Heart left ventricle (tissue), 16 donors: ENCODE measurements around the gene CELF2. TPM values are rescaled to one million over a fixed set of nuclear protein-coding genes. Genes with fewer than 3 reads are reported as not detected.

Experiments
- ATAC-seq, 4 donors: fragments of 200-7000 bp; cut with Tn5 transposase; one replicate each; pipeline ENCODE4 v1.9.1; 2020 to 2022; ENCODE audit warnings: moderate library complexity in 4 of 4, mild to moderate bottlenecking in 3 of 4, moderate number of reproducible peaks in 1 of 4
- DNase-seq, 5 donors: peaks; one replicate each; pipeline ENCODE4 v3.0.0-alpha.2; 2020
- H3K27ac ChIP-seq, 12 donors: fragments of 200-600 bp; sonication (generic) in 4 of 12; one replicate each; pipeline versions ENCODE4 v1.5.0 to v1.8.0; 2016 to 2022; ENCODE audit warnings: mild to moderate bottlenecking in 2 of 12
- H3K27me3 ChIP-seq, 9 donors: fragments of 200-600 bp; sonication (generic) in 2 of 9; one replicate each; pipeline versions ENCODE4 v1.5.1 to v1.8.0; 2016 to 2022; ENCODE audit warnings: mild to moderate bottlenecking in 3 of 9
- H3K36me3 ChIP-seq, 9 donors: fragments of 200-600 bp; sonication (generic) in 2 of 9; one replicate each; pipeline versions ENCODE4 v1.5.0 to v1.8.0; 2018 to 2022; ENCODE audit warnings: mild to moderate bottlenecking in 2 of 9
- H3K4me1 ChIP-seq, 12 donors: fragments of 200-600 bp; sonication (generic) in 4 of 12; one replicate each; pipeline versions ENCODE4 v1.5.0 to v1.8.0; 2016 to 2022; ENCODE audit warnings: mild to moderate bottlenecking in 3 of 12
- H3K4me3 ChIP-seq, 12 donors: fragments of 200-600 bp; sonication (generic) in 4 of 12; one replicate each; pipeline versions ENCODE4 v1.5.0 to v1.8.0; 2017 to 2022; ENCODE audit warnings: mild to moderate bottlenecking in 9 of 12, moderate library complexity in 4 of 12
- H3K9me3 ChIP-seq, 12 donors: fragments of 200-600 bp; sonication (generic) in 4 of 12; one replicate each; pipeline versions ENCODE4 v1.5.0 to v1.8.0; 2016 to 2022; ENCODE audit warnings: mild to moderate bottlenecking in 1 of 12
- CTCF ChIP-seq, 12 donors: fragments of 200-600 bp; sonication (generic) in 4 of 12; IDR thresholded peaks; one replicate each; pipeline versions ENCODE4 v1.5.0 to v1.8.0; 2018 to 2022; ENCODE audit warnings: antibody characterized with exemption in 12 of 12, mild to moderate bottlenecking in 5 of 12
- POLR2A ChIP-seq, 2 donors: fragments of 450-650 bp; IDR thresholded peaks; one replicate each; pipeline ENCODE4 v1.6.1; 2017; ENCODE audit warnings: antibody characterized with exemption in 2 of 2, mild to moderate bottlenecking in 2 of 2, moderate library complexity in 2 of 2
- WGBS, 4 donors: extraction: QIAGEN DNeasy Blood & Tissue Kit in 2 of 4; methylation state at CpG; one replicate each; pipeline versions ENCODE4 v1.1.5 to v1.1.7; 2013 to 2018; 5-methylcytosine and 5-hydroxymethylcytosine counted together
- intact Hi-C, 10 donors: fragments of 100-400 bp; cut with DNase I; formaldehyde crosslinking; loops; one replicate each; pipeline versions ENCODE4 v1.11.1 to v1.14.2; 2022
- polyA plus RNA-seq, 2 donors: library from polyadenylated mRNA; stranded (reverse); fragments of 200-250 nt; gene quantifications; one replicate each; pipeline ENCODE4 v1.2.3, GENCODE V29; 2013
- total RNA-seq, 9 donors: library from RNA; depleted of rRNA in 2 of 9; stranded (reverse); fragments of >200 nt in 2 of 9; fragmentation: NEBNext Ultra II Directional in 3 of 9; extraction: Animal tissue kit (Norgen Biotek cat#: 25700) in 3 of 9; gene quantifications; one replicate each; pipeline versions ENCODE4 v1.1.0 to v1.2.4, GENCODE V29; 2016 to 2023
- donor health status: ischemic (EF 13 %, LVEDD 7.1; RV severe dilation, severe dysfunction).
- donor health status: healthy with polysubstance abuse.
- donor health status: DM: no; HTN: yes; CAD: no.
- donor health status: DM: no; HTN: no; CAD: no.
- donor health status: ischemic (EF 25% LVEDD 6.9; RV normal size, moderate dysfunction).
- donor health status: ischemic (EF 25% LVEDD 5.7; RV mildly dilated, moderate dysfunction).
- donor health status: healthy.
- donor health status: DM: yes; HTN: yes; CAD: no.
- donor health status: ischemic (EF 35%, LVEDD 5.7; RV mildly dilated, moderate dysfunction).
- donor health status: nonischemic (EF 11% LVEDD 7.7; RV severe dilation, severe dysfunction).
- donor health status: DM: yes; HTN: yes; CAD: no.
- donor health status: PGD.
- donor health status: ischemic (EF 29% LVEDD 5.4; RV normal size, mild dysfunction).
- donor health status: nonischemic (EF 23%, LVEDD 6.1; RV moderate dilation, normal function).

Gene CELF2
- total and polyA plus RNA-seq, 11 donors = 14.2 to 103 (median 67.1) TPM

- Histone ChIP-seq H3K9me3 (no peaks in the 10 kb centered on the region), H3K27me3 (no peaks in the 10 kb centered on the region), H3K27ac (no peak overlapping the region), H3K4me1 (peaks cover 0 to 28% (median 15%) of the 10 kb centered on the region in 12 donors), H3K4me3 (no peak overlapping the region), H3K36me3 (peaks cover 0 to 97% (median 71%) of the 10 kb centered on the region in 9 donors)
- DNase-seq (no peak), ATAC-seq (no peak)
- TF ChIP-seq POLR2A (IDR thresholded peaks at IDR 0.05) (no peak), CTCF (IDR thresholded peaks at IDR 0.05) (no peak)
- intact Hi-C loops = loop anchor here in 9 of 10 donors (5.0 to 10.0 kb wide), 10 partner anchors 192 to 1938 kb away; partner anchors contain the start of gene CELF2 (in 2 of the 9)
- 89 to 94% (median 92%) methylated on average over 15 of the region's 15 CpGs for WGBS, 4 donors
Observed at GRCh38 chr10:11272915-11273389, 255.3 kb downstream of the CELF2 start.

- Histone ChIP-seq H3K36me3 (peaks cover 0 to 99% (median 81%) of the 10 kb centered on the region in 9 donors), H3K4me1 (peaks cover 0 to 19% (median 15%) of the 10 kb centered on the region in 12 donors), H3K9me3 (no peaks in the 10 kb centered on the region), H3K27ac (no peak overlapping the region), H3K27me3 (no peaks in the 10 kb centered on the region), H3K4me3 (no peak overlapping the region)
- DNase-seq (no peak), ATAC-seq (no peak)
- TF ChIP-seq CTCF (IDR thresholded peaks at IDR 0.05) = no peak
- no peak for TF ChIP-seq POLR2A (IDR thresholded peaks at IDR 0.05)
- 90 to 96% (median 94%) methylated on average over 5 of the region's 5 CpGs for WGBS, 4 donors
- intact Hi-C loops = loop anchor here in 9 of 10 donors (5.0 to 10.0 kb wide), 10 partner anchors 190 to 1940 kb away; partner anchors contain the start of gene CELF2 (in 2 of the 9)
Observed at GRCh38 chr10:11274452-11274851, 256.8 kb downstream of the CELF2 start.

GRCh38 chr10:11275651-11276050 lies 258.0 kb downstream of the CELF2 start:
- Histone ChIP-seq H3K27ac (no peak overlapping the region), H3K9me3 (no peaks in the 10 kb centered on the region), H3K27me3 (no peaks in the 10 kb centered on the region), H3K4me1 (peaks cover 0 to 7% (median 4%) of the 10 kb centered on the region in 12 donors), H3K36me3 (peaks cover 0 to 100% (median 93%) of the 10 kb centered on the region in 9 donors), H3K4me3 (no peak overlapping the region)
- ATAC-seq = no peak
- TF ChIP-seq POLR2A (IDR thresholded peaks at IDR 0.05) = no peak
- no peak for TF ChIP-seq CTCF (IDR thresholded peaks at IDR 0.05)
- intact Hi-C loops = loop anchor here in 8 of 10 donors (10.0 kb wide), 8 partner anchors 189 to 1941 kb away; partner anchors contain the start of gene CELF2 (in 1 of the 8)
- WGBS, 4 donors = 85 to 89% (median 86%) methylated on average over 12 of the region's 12 CpGs
- DNase-seq = no peak

GRCh38 chr10:11276449-11276990 lies 258.8 kb downstream of the CELF2 start:
- Histone ChIP-seq H3K27ac (no peak overlapping the region), H3K27me3 (no peaks in the 10 kb centered on the region), H3K4me1 (no peaks in the 10 kb centered on the region), H3K4me3 (no peak overlapping the region), H3K9me3 (no peaks in the 10 kb centered on the region), H3K36me3 (peaks cover 0 to 97% (median 93%) of the 10 kb centered on the region in 9 donors)
- intact Hi-C loops = loop anchor here in 8 of 10 donors (10.0 kb wide), 8 partner anchors 188 to 1942 kb away; partner anchors contain the start of gene CELF2 (in 1 of the 8)
- ATAC-seq (no peak), DNase-seq (no peak)
- TF ChIP-seq POLR2A (IDR thresholded peaks at IDR 0.05) = no peak
- no peak for TF ChIP-seq CTCF (IDR thresholded peaks at IDR 0.05)
- 86 to 91% (median 89%) methylated on average over 10 of the region's 10 CpGs for WGBS, 4 donors
